Lower leg skin (tissue), 3 donors: ENCODE data around the gene PMPCA.

ENCODE experiments used
- CTCF ChIP-seq, 3 donors: fragments of 450-650 bp; IDR thresholded peaks; one replicate each; pipeline ENCODE4 v1.5.1; 2016; ENCODE audit warnings: antibody characterized with exemption in 3 of 3, mild to moderate bottlenecking in 3 of 3, moderate library complexity in 2 of 3
- POLR2A ChIP-seq, 2 donors: fragments of 450-650 bp; IDR thresholded peaks; one replicate each; pipeline ENCODE4 v1.6.1; 2016 to 2017; ENCODE audit warnings: antibody characterized with exemption in 2 of 2, mild to moderate bottlenecking in 1 of 2, moderate library complexity in 1 of 2

- TF ChIP-seq POLR2A (IDR thresholded peaks at IDR 0.05) (no peak), CTCF (IDR thresholded peaks at IDR 0.05) (no peak)
These were observed 22.1 kb downstream of the PMPCA start for GRCh38 chr9:136432591-136432990.
